GM23338 (cell line): ENCODE results near the gene ACP5.

Experiments used
- CREB1 ChIP-seq: fragments of 250-450 bp; sonication (Bioruptor Pico); IDR thresholded peaks from 2 replicates; pipeline ENCODE4 v1.5.0; 2020; ENCODE audit warnings: low read depth, mild to moderate bottlenecking, moderate library complexity
- CTCF ChIP-seq, 2 experiments: fragments of 200-600 bp in 1 of 2; sonication (generic) in 1 of 2; conservative IDR thresholded peaks; 2 replicates each; pipeline versions ENCODE4 v1.5.1 to v1.6.1; 2016 to 2017; ENCODE audit warnings: antibody characterized with exemption in 2 of 2, low read depth in 2 of 2, mild to moderate bottlenecking in 2 of 2, moderate library complexity in 1 of 2
- EZH2 ChIP-seq: fragments of 200-600 bp; sonication (generic); IDR thresholded peaks from one replicate; pipeline ENCODE4 v1.8.0; 2017; ENCODE audit warnings: antibody characterized with exemption, mild to moderate bottlenecking, low read depth; ENCODE audit not compliant: unreplicated experiment
- EZH2phosphoT487 ChIP-seq: fragments of 200-600 bp; sonication (generic); IDR thresholded peaks from one replicate; pipeline ENCODE4 v1.8.1; 2018; ENCODE audit warnings: antibody characterized with exemption; ENCODE audit not compliant: unreplicated experiment
- JUNB ChIP-seq: IDR thresholded peaks from one replicate; pipeline ENCODE4 v1.6.1; 2016; ENCODE audit warnings: antibody characterized with exemption; ENCODE audit not compliant: unreplicated experiment
- POLR2AphosphoS5 ChIP-seq: IDR thresholded peaks from 2 replicates; pipeline ENCODE4 v1.6.1; 2016; ENCODE audit warnings: antibody characterized with exemption, low read depth
- REST ChIP-seq: IDR thresholded peaks from one replicate; pipeline ENCODE4 v1.6.1; 2018; ENCODE audit warnings: antibody characterized with exemption; ENCODE audit not compliant: unreplicated experiment
- ZNF114 ChIP-seq: fragments of 250-450 bp; sonication (Bioruptor Pico); IDR thresholded peaks from 2 replicates; pipeline ENCODE4 v1.5.0; 2020; ENCODE audit warnings: mild to moderate bottlenecking, moderate library complexity

GRCh38 chr19:11563532-11563931 is 13.9 kb downstream of the ACP5 start:
- TF ChIP-seq CTCF (conservative IDR thresholded peaks at IDR 0.05; ENCODE audit: low read depth in 2 of 2) (no peak), POLR2AphosphoS5 (no peak), EZH2 (no peak), EZH2phosphoT487 (no peak), CREB1 (CRISPR knock-in tag) (no peak), REST (no peak), ZNF114 (no peak), JUNB (no peak)
